ENCODE results near the gene CYBC1. TPM values are rescaled to one million over a fixed set of nuclear protein-coding genes. Genes with fewer than 3 reads are reported as not detected.

The CYBC1 gene
- total RNA-seq, 4 donors from 2014 or later, result 45.4 to 106 (median 86.4) TPM

GRCh38 chr17:82491196-82491530 is 40.6 kb upstream of the CYBC1 start:
- Histone ChIP-seq H3K36me3 (peaks cover 0 to 35% (median 3%) of the 10 kb centered on the region in 3 donors), H3K4me3 (no peak overlapping the region), H3K27me3 (no peaks in the 10 kb centered on the region), H3K4me1 (peaks cover 0 to 32% (median 3%) of the 10 kb centered on the region in 4 donors), H3K9me3 (no peaks in the 10 kb centered on the region), H3K27ac (no peak overlapping the region)
- 82 to 95% methylated on average over 7 to 10 of the region's 10 CpGs for WGBS, 2 donors
- TF ChIP-seq CTCF (IDR thresholded peaks at IDR 0.05), result no peak
- TF ChIP-seq POLR2A (IDR thresholded peaks at IDR 0.05), result no peak
- no peak for TF ChIP-seq EP300 (IDR thresholded peaks at IDR 0.05)
- DNase-seq (ENCODE audit: low spot score in 2 of 2), result no peak

GRCh38 chr17:82490512-82491195 is 40.1 kb upstream of the CYBC1 start:
- H3K27ac ChIP-seq, result no peak overlapping the region
- 82 to 88% methylated on average over 24 of the region's 25 CpGs for WGBS, 2 donors
- H3K9me3 ChIP-seq, result no peaks in the 10 kb centered on the region
- H3K4me3 ChIP-seq, result no peak overlapping the region
- H3K4me1 ChIP-seq, result peaks cover 0 to 29% (median 3%) of the 10 kb centered on the region in 4 donors
- no peak for DNase-seq (ENCODE audit: low spot score in 2 of 2)
- H3K36me3 ChIP-seq, result peaks cover 3 to 40% (median 5%) of the 10 kb centered on the region in 3 donors
- H3K27me3 ChIP-seq, result no peaks in the 10 kb centered on the region
- no peak for TF ChIP-seq POLR2A (IDR thresholded peaks at IDR 0.05)
- TF ChIP-seq EP300 (IDR thresholded peaks at IDR 0.05), result no peak
- no peak for TF ChIP-seq CTCF (IDR thresholded peaks at IDR 0.05)

- TF ChIP-seq POLR2A (IDR thresholded peaks at IDR 0.05) (no peak), CTCF (IDR thresholded peaks at IDR 0.05) (no peak), EP300 (IDR thresholded peaks at IDR 0.05) (no peak)
- WGBS, 2 donors, result 90 to 91% methylated on average over 21 of the region's 21 CpGs
- DNase-seq (ENCODE audit: low spot score in 2 of 2), result no peak
- Histone ChIP-seq H3K27ac (peak overlapping the region in 2 of 4 donors; percentile 68 to 77), H3K4me3 (no peak overlapping the region), H3K27me3 (no peaks in the 10 kb centered on the region), H3K4me1 (peaks cover 0 to 26% (median 3%) of the 10 kb centered on the region in 4 donors), H3K36me3 (peaks cover 3 to 46% (median 12%) of the 10 kb centered on the region in 3 donors), H3K9me3 (no peaks in the 10 kb centered on the region)
Measured at GRCh38 chr17:82489851-82490511, 39.4 kb upstream of the CYBC1 start.

GRCh38 chr17:82489117-82489516 is 38.6 kb upstream of the CYBC1 start:
- 42 to 64% methylated on average over 7 to 8 of the region's 8 CpGs for WGBS, 2 donors
- Histone ChIP-seq H3K36me3 (peaks cover 7 to 55% (median 12%) of the 10 kb centered on the region in 3 donors), H3K4me1 (peaks cover 0 to 21% (median under 1%) of the 10 kb centered on the region in 4 donors), H3K27me3 (no peaks in the 10 kb centered on the region), H3K9me3 (no peaks in the 10 kb centered on the region), H3K27ac (peak overlapping the region; percentile 11 to 77 (median 52)), H3K4me3 (no peak overlapping the region)
- TF ChIP-seq EP300 (IDR thresholded peaks at IDR 0.05) (no peak), POLR2A (IDR thresholded peaks at IDR 0.05) (no peak), CTCF (IDR thresholded peaks at IDR 0.05) (no peak)
- peak in 1 of 2 donors; percentile 32 for DNase-seq (ENCODE audit: low spot score in 2 of 2)

- WGBS, 2 donors, result 83 to 85% methylated on average over 9 to 14 of the region's 14 CpGs
- no peaks in the 10 kb centered on the region for H3K9me3 ChIP-seq
- DNase-seq (ENCODE audit: low spot score in 2 of 2), result no peak
- peaks cover 0 to 15% (median 0%) of the 10 kb centered on the region in 4 donors for H3K4me1 ChIP-seq
- TF ChIP-seq CTCF (IDR thresholded peaks at IDR 0.05), result no peak
- H3K4me3 ChIP-seq, result no peak overlapping the region
- H3K27me3 ChIP-seq, result no peaks in the 10 kb centered on the region
- no peak overlapping the region for H3K27ac ChIP-seq
- H3K36me3 ChIP-seq, result peaks cover 7 to 67% (median 12%) of the 10 kb centered on the region in 3 donors
Measured at GRCh38 chr17:82487910-82488309, 37.4 kb upstream of the CYBC1 start.

All from tibial nerve (tissue), 4 donors.